Neural progenitor cell (in vitro differentiated cells): ENCODE results near the gene PLA2R1. TPM values are rescaled to one million over a fixed set of nuclear protein-coding genes. Genes with fewer than 3 reads are reported as not detected.

Source experiments
- DNase-seq: peaks from one replicate; pipeline ENCODE4 v3.0.0-alpha.2; 2016; ENCODE audit warnings: low spot score
- H2AFZ ChIP-seq: fragments of 200-600 bp; sonication (generic); replicated peaks from 2 replicates; pipeline ENCODE4 v1.6.1; 2016; ENCODE audit warnings: antibody characterized with exemption
- H3F3A ChIP-seq: fragments of 200-600 bp; sonication (generic); 2 replicates; pipeline ENCODE4 v1.6.1; 2016; ENCODE audit warnings: antibody characterized with exemption, low read depth
- H3K27ac ChIP-seq: fragments of 200-600 bp; sonication (generic); 2 replicates; pipeline ENCODE4 v1.5.1; 2016; ENCODE audit warnings: mild to moderate bottlenecking
- H3K27me3 ChIP-seq: fragments of 200-600 bp; sonication (generic); 2 replicates; pipeline ENCODE4 v1.6.1; 2016; ENCODE audit warnings: mild to moderate bottlenecking, moderate library complexity
- H3K36me3 ChIP-seq: fragments of 200-600 bp; sonication (generic); 2 replicates; pipeline ENCODE4 v1.5.1; 2016
- H3K4me1 ChIP-seq: fragments of 200-600 bp; sonication (generic); 2 replicates; pipeline ENCODE4 v1.6.1; 2016; ENCODE audit warnings: mixed run types
- H3K4me2 ChIP-seq: fragments of 200-600 bp; sonication (generic); 2 replicates; pipeline ENCODE4 v1.6.1; 2016
- H3K4me3 ChIP-seq: fragments of 200-600 bp; sonication (generic); 2 replicates; pipeline ENCODE4 v1.5.1; 2016
- H3K79me2 ChIP-seq: fragments of 200-600 bp; sonication (generic); 2 replicates; pipeline ENCODE4 v1.6.1; 2016; ENCODE audit warnings: low read depth
- H3K9ac ChIP-seq: fragments of 200-600 bp; sonication (generic); 2 replicates; pipeline ENCODE4 v1.6.1; 2016
- H3K9me3 ChIP-seq: fragments of 200-600 bp; sonication (generic); 2 replicates; pipeline ENCODE4 v1.5.1; 2016; ENCODE audit warnings: low read depth
- H4K20me1 ChIP-seq: fragments of 200-600 bp; sonication (generic); 2 replicates; pipeline ENCODE4 v1.6.1; 2016; ENCODE audit warnings: low read depth
- H3K27ac Mint-ChIP-seq: 3 replicates; pipeline ENCODE4 v1.8.0; 2021; ENCODE audit warnings: mixed read lengths
- H3K27me3 Mint-ChIP-seq: 2 replicates; pipeline ENCODE4 v1.8.0; 2022; ENCODE audit warnings: low read depth, mild to moderate bottlenecking, inconsistent platforms, moderate library complexity, mixed read lengths; ENCODE audit not compliant: insufficient read depth
- H3K36me3 Mint-ChIP-seq: 3 replicates; pipeline ENCODE4 v1.8.0; 2021; ENCODE audit warnings: mixed read lengths
- H3K4me1 Mint-ChIP-seq: 3 replicates; pipeline ENCODE4 v1.8.0; 2021; ENCODE audit warnings: mixed read lengths
- H3K4me3 Mint-ChIP-seq: 3 replicates; pipeline ENCODE4 v1.8.0; 2021; ENCODE audit warnings: mild to moderate bottlenecking, moderate library complexity, mixed read lengths
- H3K9me3 Mint-ChIP-seq: 3 replicates; pipeline ENCODE4 v1.8.0; 2020; ENCODE audit warnings: mixed read lengths
- CTCF ChIP-seq: fragments of 200-600 bp; sonication (generic); IDR thresholded peaks from 2 replicates; pipeline ENCODE4 v1.5.1; 2017; ENCODE audit warnings: antibody characterized with exemption, mild to moderate bottlenecking
- EZH2 ChIP-seq: fragments of 200-600 bp; sonication (generic); IDR thresholded peaks from 2 replicates; pipeline ENCODE4 v1.6.1; 2017; ENCODE audit warnings: antibody characterized with exemption, mild to moderate bottlenecking, moderate library complexity
- EZH2phosphoT487 ChIP-seq: fragments of 200-600 bp; sonication (generic); IDR thresholded peaks from 2 replicates; pipeline ENCODE4 v1.6.1; 2017; ENCODE audit warnings: antibody characterized with exemption
- total RNA-seq: library from RNA; depleted of rRNA; stranded (reverse); fragments of >200 nt; gene quantifications from 2 replicates; pipeline ENCODE4 v1.2.3, GENCODE V29; 2015; ENCODE audit warnings: low replicate concordance

The PLA2R1 gene
- total RNA-seq, 1 donor from 2014 or later = 0.45 TPM

GRCh38 chr2:160034396-160034795, 28.0 kb downstream of the PLA2R1 start:
- Histone ChIP-seq H4K20me1 (no peaks in the 10 kb centered on the region), H3K36me3 (no peaks in the 10 kb centered on the region), H2AFZ (no peak overlapping the region), H3K4me3 (no peak overlapping the region), H3K9ac (no peak overlapping the region), H3K79me2 (no peaks in the 10 kb centered on the region), H3K4me2 (no peak overlapping the region), H3F3A (no peaks in the 10 kb centered on the region), H3K27ac (no peak overlapping the region), H3K4me1 (peaks cover 16% of the 10 kb centered on the region), H3K27me3 (no peaks in the 10 kb centered on the region), H3K9me3 (no peaks in the 10 kb centered on the region)
- H3K27me3 Mint-ChIP-seq = peaks cover 2% of the 10 kb centered on the region
- no peak overlapping the region for H3K4me3 Mint-ChIP-seq
- H3K4me1 Mint-ChIP-seq = no peaks in the 10 kb centered on the region
- no peak overlapping the region for H3K27ac Mint-ChIP-seq
- TF ChIP-seq EZH2 = no peak
- no peak for TF ChIP-seq CTCF
- no peak for TF ChIP-seq EZH2phosphoT487
- H3K9me3 Mint-ChIP-seq = no peaks in the 10 kb centered on the region
- H3K36me3 Mint-ChIP-seq = no peaks in the 10 kb centered on the region
- DNase-seq = no peak

- no peaks in the 10 kb centered on the region for H3K79me2 ChIP-seq
- no peak overlapping the region for H3K4me3 ChIP-seq
- peaks cover 16% of the 10 kb centered on the region for H3K4me1 ChIP-seq
- DNase-seq = no peak
- H3K27me3 ChIP-seq = no peaks in the 10 kb centered on the region
- H3K36me3 Mint-ChIP-seq = no peaks in the 10 kb centered on the region
- no peak overlapping the region for H2AFZ ChIP-seq
- H3K9me3 ChIP-seq = no peaks in the 10 kb centered on the region
- H3F3A ChIP-seq = no peaks in the 10 kb centered on the region
- no peak overlapping the region for H3K27ac ChIP-seq
- no peak for TF ChIP-seq EZH2
- TF ChIP-seq CTCF = no peak
- TF ChIP-seq EZH2phosphoT487 = no peak
- peaks cover 2% of the 10 kb centered on the region for H3K27me3 Mint-ChIP-seq
- H3K4me3 Mint-ChIP-seq = no peak overlapping the region
- no peak overlapping the region for H3K27ac Mint-ChIP-seq
- no peaks in the 10 kb centered on the region for H3K4me1 Mint-ChIP-seq
- H3K9ac ChIP-seq = no peak overlapping the region
- no peaks in the 10 kb centered on the region for H4K20me1 ChIP-seq
- no peaks in the 10 kb centered on the region for H3K36me3 ChIP-seq
- H3K4me2 ChIP-seq = no peak overlapping the region
- no peaks in the 10 kb centered on the region for H3K9me3 Mint-ChIP-seq
Measured at GRCh38 chr2:160033732-160034392, 28.6 kb downstream of the PLA2R1 start.

- no peak overlapping the region for H3K27ac ChIP-seq
- H3K9me3 ChIP-seq = no peaks in the 10 kb centered on the region
- no peak overlapping the region for H3K4me2 ChIP-seq
- TF ChIP-seq EZH2 = no peak
- no peak for TF ChIP-seq CTCF
- TF ChIP-seq EZH2phosphoT487 = no peak
- no peaks in the 10 kb centered on the region for H3K4me1 ChIP-seq
- H3K4me3 ChIP-seq = no peak overlapping the region
- no peaks in the 10 kb centered on the region for H3K36me3 Mint-ChIP-seq
- no peaks in the 10 kb centered on the region for H3K27me3 ChIP-seq
- no peak overlapping the region for H3K27ac Mint-ChIP-seq
- H4K20me1 ChIP-seq = no peaks in the 10 kb centered on the region
- H3K27me3 Mint-ChIP-seq = no peaks in the 10 kb centered on the region
- no peaks in the 10 kb centered on the region for H3K9me3 Mint-ChIP-seq
- H3F3A ChIP-seq = no peaks in the 10 kb centered on the region
- no peak overlapping the region for H3K4me3 Mint-ChIP-seq
- H3K36me3 ChIP-seq = no peaks in the 10 kb centered on the region
- no peak for DNase-seq
- H3K4me1 Mint-ChIP-seq = no peaks in the 10 kb centered on the region
- H2AFZ ChIP-seq = no peak overlapping the region
- H3K79me2 ChIP-seq = no peaks in the 10 kb centered on the region
- no peak overlapping the region for H3K9ac ChIP-seq
Measured at GRCh38 chr2:160029270-160029628, 33.2 kb downstream of the PLA2R1 start.
